Measurements from ENCODE around the gene TTC22. TPM values are rescaled to one million over a fixed set of nuclear protein-coding genes. Genes with fewer than 3 reads are reported as not detected.

The TTC22 gene
- total and polyA plus RNA-seq, 12 donors = 0.06 to 1.0 (median 0.15) TPM; not detected in 5

DNA sequence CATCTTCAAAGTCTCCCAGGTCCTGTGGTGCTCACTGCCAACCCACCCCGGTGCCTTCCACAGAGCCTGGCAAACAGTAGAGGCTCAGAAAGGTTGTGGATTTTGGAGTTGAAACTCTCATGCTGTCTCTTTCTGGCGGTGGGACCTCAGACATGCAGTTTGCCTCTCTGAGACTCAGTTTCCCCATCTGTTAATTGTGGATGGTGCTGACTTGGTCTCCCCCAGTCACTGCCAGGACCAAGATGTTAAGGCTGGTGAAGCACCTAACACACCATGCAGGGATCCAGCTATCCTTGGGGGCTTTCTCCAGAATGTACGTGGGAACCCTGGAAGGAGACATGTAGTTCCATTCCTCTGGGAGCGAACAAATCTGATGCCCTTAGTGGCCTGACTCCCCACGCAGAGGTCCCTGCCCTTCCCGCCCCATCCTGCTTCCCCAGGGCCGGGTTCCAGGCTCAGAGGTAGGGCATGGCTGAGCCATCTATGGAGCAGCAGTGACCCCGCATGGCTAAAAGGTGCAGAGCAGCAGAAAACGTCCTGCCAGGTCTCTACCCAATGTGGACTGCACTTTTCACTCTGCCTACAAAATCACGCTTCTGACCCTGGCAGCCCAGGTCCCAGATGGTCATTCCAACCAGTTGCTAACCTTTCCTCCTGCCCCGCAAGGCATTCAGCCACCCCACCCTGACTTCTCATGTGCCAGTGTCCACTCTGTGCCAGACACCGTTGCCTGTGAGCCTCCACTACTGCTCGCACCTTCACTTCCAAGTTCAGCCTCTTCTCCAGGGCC, 9.2 kb upstream of the TTC22 start:
- ATAC-seq = peak; percentile 77 to 90 (median 82)
- H3K27ac ChIP-seq = no peak overlapping the region
- no peaks in the 10 kb centered on the region for H3K9me3 ChIP-seq
- peak; percentile 30 to 60 for DNase-seq
- WGBS, 2 donors = 33 to 34% methylated on average over 13 of the region's 13 CpGs
- no peaks in the 10 kb centered on the region for H3K36me3 ChIP-seq
- intact Hi-C loops (cut with DNase I) = loop anchor here in 7 of 10 donors (5.0 to 10.0 kb wide), 8 partner anchors 56 to 1333 kb away; no protein-coding TSS in a partner anchor
- H3K4me1 ChIP-seq = peaks cover 0 to 4% (median 0%) of the 10 kb centered on the region in 9 donors
- peaks cover 0 to 8% (median 0%) of the 10 kb centered on the region in 7 donors for H3K27me3 ChIP-seq
- TF ChIP-seq, protein P1, sequence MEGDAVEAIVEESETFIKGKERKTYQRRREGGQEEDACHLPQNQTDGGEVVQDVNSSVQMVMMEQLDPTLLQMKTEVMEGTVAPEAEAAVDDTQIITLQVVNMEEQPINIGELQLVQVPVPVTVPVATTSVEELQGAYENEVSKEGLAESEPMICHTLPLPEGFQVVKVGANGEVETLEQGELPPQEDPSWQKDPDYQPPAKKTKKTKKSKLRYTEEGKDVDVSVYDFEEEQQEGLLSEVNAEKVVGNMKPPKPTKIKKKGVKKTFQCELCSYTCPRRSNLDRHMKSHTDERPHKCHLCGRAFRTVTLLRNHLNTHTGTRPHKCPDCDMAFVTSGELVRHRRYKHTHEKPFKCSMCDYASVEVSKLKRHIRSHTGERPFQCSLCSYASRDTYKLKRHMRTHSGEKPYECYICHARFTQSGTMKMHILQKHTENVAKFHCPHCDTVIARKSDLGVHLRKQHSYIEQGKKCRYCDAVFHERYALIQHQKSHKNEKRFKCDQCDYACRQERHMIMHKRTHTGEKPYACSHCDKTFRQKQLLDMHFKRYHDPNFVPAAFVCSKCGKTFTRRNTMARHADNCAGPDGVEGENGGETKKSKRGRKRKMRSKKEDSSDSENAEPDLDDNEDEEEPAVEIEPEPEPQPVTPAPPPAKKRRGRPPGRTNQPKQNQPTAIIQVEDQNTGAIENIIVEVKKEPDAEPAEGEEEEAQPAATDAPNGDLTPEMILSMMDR (IDR thresholded peaks at IDR 0.05) = peak; percentile 45 to 84 (median 81)
- H3K4me3 ChIP-seq = no peak overlapping the region

DNA sequence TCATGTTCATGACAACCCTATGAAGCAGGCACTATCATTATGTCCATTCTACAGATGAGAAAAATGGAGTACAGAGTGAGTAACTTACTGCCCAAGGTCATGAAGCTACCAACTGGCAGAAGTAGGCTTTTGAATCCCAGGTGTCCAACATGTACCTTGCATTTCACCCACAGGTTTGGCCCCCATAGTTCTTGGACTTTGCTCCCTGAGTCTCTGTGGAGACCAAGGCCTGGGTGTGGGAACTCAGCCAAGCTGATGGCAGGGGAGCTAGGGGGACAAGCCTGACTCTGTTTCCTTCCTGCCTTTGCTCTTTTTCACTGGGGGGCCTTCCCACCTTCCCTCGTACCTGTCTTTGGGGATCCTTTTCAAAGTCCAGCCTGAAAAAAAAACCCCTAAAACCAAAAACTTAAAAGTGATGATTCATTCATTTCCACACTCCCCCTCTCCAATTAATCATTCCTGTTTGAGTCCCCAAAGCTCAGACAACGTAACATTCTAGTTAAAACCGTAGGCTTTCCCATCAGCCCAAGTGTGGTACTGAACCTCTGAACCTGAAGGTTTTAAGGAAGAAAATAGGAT, 8.5 kb upstream of the TTC22 start:
- TF ChIP-seq, protein P1 (IDR thresholded peaks at IDR 0.05) = no peak

DNA sequence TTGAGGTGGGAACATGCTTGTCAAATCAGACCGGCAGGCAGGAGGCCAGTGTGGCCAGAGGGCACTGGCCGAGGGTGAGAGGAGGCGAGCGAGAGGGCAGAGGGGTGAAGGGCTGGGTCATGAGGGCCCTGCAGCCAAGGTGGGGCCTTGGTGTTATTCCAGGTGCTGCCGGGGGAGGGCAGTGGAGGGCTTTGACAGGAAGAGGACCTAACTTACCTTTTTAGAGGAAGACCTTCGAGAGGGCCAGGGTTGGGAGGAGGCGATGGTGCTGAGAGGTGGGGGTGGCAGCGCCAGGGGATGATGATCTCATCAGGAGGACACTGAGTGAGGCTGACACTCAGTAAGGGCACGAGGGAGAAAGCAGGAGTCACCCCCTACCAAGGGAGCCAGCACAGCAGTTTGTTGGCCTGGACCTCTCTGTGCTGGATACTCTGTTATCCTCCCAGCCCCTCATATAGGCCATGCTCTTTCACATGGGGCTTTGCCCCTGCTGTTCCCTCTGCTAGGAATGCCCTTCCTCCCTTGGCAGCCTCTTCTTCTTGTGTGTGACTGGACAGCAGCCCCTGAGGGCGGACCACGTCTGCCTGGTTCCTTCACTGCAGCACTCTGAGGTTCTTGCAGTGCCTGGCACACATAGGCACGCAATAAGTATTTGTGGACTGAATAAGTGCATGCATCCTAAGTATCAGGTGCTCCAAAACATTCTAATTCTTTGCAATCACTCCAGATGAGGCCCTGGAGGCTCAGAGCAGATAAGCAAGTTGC, 7.5 kb upstream of the TTC22 start:
- H3K9me3 ChIP-seq = no peaks in the 10 kb centered on the region
- TF ChIP-seq, protein P1 (IDR thresholded peaks at IDR 0.05) = peak in 1 of 9 donors; percentile 9
- H3K4me1 ChIP-seq = peaks cover 0 to 13% (median 0%) of the 10 kb centered on the region in 9 donors
- no peak for DNase-seq
- H3K27me3 ChIP-seq = peaks cover 0 to 12% (median 0%) of the 10 kb centered on the region in 7 donors
- ATAC-seq = no peak
- 70 to 71% methylated on average over 12 of the region's 12 CpGs for WGBS, 2 donors
- no peak overlapping the region for H3K4me3 ChIP-seq
- intact Hi-C loops (cut with DNase I) = loop anchor here in 7 of 10 donors (10.0 kb wide), 5 partner anchors 134 to 944 kb away; no protein-coding TSS in a partner anchor
- no peak overlapping the region for H3K27ac ChIP-seq
- H3K36me3 ChIP-seq = no peaks in the 10 kb centered on the region

More for the DNA sequence above, 8.5 kb upstream of the TTC22 start:
- Histone ChIP-seq H3K4me1 (peaks cover 0 to 8% (median 0%) of the 10 kb centered on the region in 9 donors), H3K4me3 (no peak overlapping the region), H3K36me3 (no peaks in the 10 kb centered on the region), H3K27me3 (peaks cover 0 to 8% (median 0%) of the 10 kb centered on the region in 7 donors), H3K9me3 (no peaks in the 10 kb centered on the region), H3K27ac (no peak overlapping the region)
- intact Hi-C loops (cut with DNase I) = loop anchor here in 9 of 10 donors (5.0 to 10.0 kb wide), 11 partner anchors 55 to 1332 kb away; no protein-coding TSS in a partner anchor
- DNase-seq (no peak), ATAC-seq (no peak)
- WGBS, 2 donors = 50 to 72% methylated on average over 3 of the region's 3 CpGs

DNA sequence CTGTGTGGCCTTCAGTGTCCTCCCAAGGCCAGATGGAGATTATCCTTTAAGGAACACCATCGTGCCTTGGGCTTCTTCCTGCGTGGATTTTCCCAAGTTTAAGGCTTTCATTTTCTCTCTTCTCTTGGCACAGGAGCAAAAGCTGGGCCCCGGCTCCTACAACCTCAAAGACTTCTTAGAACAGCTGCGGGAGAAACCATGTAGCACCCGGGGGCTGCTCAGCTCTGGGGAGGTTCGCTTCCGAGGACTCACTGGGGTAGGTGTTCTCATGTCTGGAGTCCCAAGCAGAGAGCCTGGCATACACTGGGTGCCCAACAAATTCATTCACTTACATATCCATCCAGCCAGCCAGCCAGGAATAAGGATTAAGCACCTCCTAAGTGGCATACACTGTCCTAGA, 6.6 kb upstream of the TTC22 start:
- TF ChIP-seq, protein P1 (IDR thresholded peaks at IDR 0.05) = no peak
- intact Hi-C loops (cut with DNase I) = loop anchor here in 7 of 10 donors (10.0 kb wide), 5 partner anchors 133 to 943 kb away; no protein-coding TSS in a partner anchor
- Histone ChIP-seq H3K9me3 (no peaks in the 10 kb centered on the region), H3K4me3 (no peak overlapping the region), H3K4me1 (peaks cover 0 to 13% (median 0%) of the 10 kb centered on the region in 9 donors), H3K36me3 (no peaks in the 10 kb centered on the region), H3K27me3 (peaks cover 0 to 20% (median 4%) of the 10 kb centered on the region in 7 donors), H3K27ac (no peak overlapping the region)
- ATAC-seq = no peak
- DNase-seq = no peak
- WGBS, 2 donors = 85 to 87% methylated on average over 7 of the region's 7 CpGs
